GM19324 (cell line): Measurements from ENCODE around the gene ADARB1.

Source experiments
- ATAC-seq: cut with Tn5 transposase; IDR thresholded peaks from one replicate; pipeline ENCODE4 v1.9.1; 2021; ENCODE audit warnings: mild to moderate bottlenecking, moderate library complexity; ENCODE audit not compliant: unreplicated experiment, low FRiP score

The ADARB1 gene

GRCh38 chr21:45074818-45075595 is 627 bp downstream of the ADARB1 start:
- peak; percentile 20 for ATAC-seq

GRCh38 chr21:45075596-45076244 is 1.3 kb downstream of the ADARB1 start:
- no peak for ATAC-seq

- ATAC-seq = no peak
Measured at GRCh38 chr21:45076245-45076711, 1.9 kb downstream of the ADARB1 start.

- no peak for ATAC-seq
Measured at GRCh38 chr21:45078371-45078770, 4.0 kb downstream of the ADARB1 start.

- ATAC-seq = no peak
Measured at GRCh38 chr21:45078877-45079281, 4.5 kb downstream of the ADARB1 start.

- ATAC-seq = no peak
Measured at GRCh38 chr21:45079351-45079750, 5.0 kb downstream of the ADARB1 start.

- ATAC-seq = no peak
Measured at GRCh38 chr21:45080232-45080631, 5.9 kb downstream of the ADARB1 start.

- no peak for ATAC-seq
Measured at GRCh38 chr21:45080639-45081414, 6.4 kb downstream of the ADARB1 start.

GRCh38 chr21:45081636-45082035 is 7.3 kb downstream of the ADARB1 start:
- no peak for ATAC-seq

GRCh38 chr21:45082736-45083135 is 8.4 kb downstream of the ADARB1 start:
- ATAC-seq = no peak

GRCh38 chr21:45084121-45084520 is 9.7 kb downstream of the ADARB1 start:
- no peak for ATAC-seq

- no peak for ATAC-seq
Measured at GRCh38 chr21:45084881-45085536, 10.6 kb downstream of the ADARB1 start.

GRCh38 chr21:45085700-45086099 is 11.3 kb downstream of the ADARB1 start:
- no peak for ATAC-seq

GRCh38 chr21:45086337-45086958 is 12.1 kb downstream of the ADARB1 start:
- ATAC-seq = no peak

GRCh38 chr21:45087022-45087823 is 12.8 kb downstream of the ADARB1 start:
- ATAC-seq = no peak

- no peak for ATAC-seq
Measured at GRCh38 chr21:45088116-45088515, 13.7 kb downstream of the ADARB1 start.

- no peak for ATAC-seq
Measured at GRCh38 chr21:45088729-45089128, 14.3 kb downstream of the ADARB1 start.

GRCh38 chr21:45089964-45090363 is 15.6 kb downstream of the ADARB1 start:
- ATAC-seq = no peak

GRCh38 chr21:45090966-45091365 is 16.6 kb downstream of the ADARB1 start:
- no peak for ATAC-seq
